ENCODE measurements around the gene ARPP19. TPM values are rescaled to one million over a fixed set of nuclear protein-coding genes. Genes with fewer than 3 reads are reported as not detected.
"Not testable (repeated sequence)": the region's sequence is repeated elsewhere in the genome, so short reads cannot be mapped to it uniquely, and the experiment has no call there.

ARPP19 gene
- total RNA-seq, 1 experiment from 2014 or later = 172 TPM

- CTCF ChIA-PET = interaction anchor here (0.8 kb wide), 1 partner anchor 13 kb away, joined by 3 read pairs; no protein-coding TSS in a partner anchor
- intact Hi-C loops (cut with micrococcal nuclease) = no loop called here
These were observed 50.1 kb downstream of the ARPP19 start for GRCh38 chr15:52518487-52519371.

GRCh38 chr15:52517014-52517413, 51.8 kb downstream of the ARPP19 start:
- no peaks in the 10 kb centered on the region for H3K36me3 Mint-ChIP-seq (ENCODE audit: insufficient read depth, unreplicated experiment)
- H3K27me3 Mint-ChIP-seq (ENCODE audit: insufficient read depth, unreplicated experiment) = no peaks in the 10 kb centered on the region
- CTCF ChIA-PET = no interaction called here
- intact Hi-C loops (cut with micrococcal nuclease) = no loop called here
- no peak overlapping the region for H3K27ac Mint-ChIP-seq (ENCODE audit: low read depth, unreplicated experiment)
- peaks cover 6% of the 10 kb centered on the region for H3K4me1 Mint-ChIP-seq (ENCODE audit: insufficient read depth, unreplicated experiment)
- POLR2A ChIA-PET = interaction anchor here (0.6 kb wide), 1 partner anchor 50 kb away, joined by 3 read pairs; no protein-coding TSS in a partner anchor
- no peak overlapping the region for H3K4me3 Mint-ChIP-seq (ENCODE audit: unreplicated experiment)
- no peak for DNase-seq (ENCODE audit: unreplicated experiment)
- no peaks in the 10 kb centered on the region for H3K9me3 Mint-ChIP-seq (ENCODE audit: unreplicated experiment)
- TF ChIP-seq CTCF (IDR thresholded peaks at IDR 0.05; ENCODE audit: unreplicated experiment) = no peak
- BruUV-seq (replicated peaks) = no TSS peak

More at GRCh38 chr15:52518487-52519371, 50.1 kb downstream of the ARPP19 start:
- DNase-seq (ENCODE audit: unreplicated experiment) = no peak
- Mint-ChIP-seq H3K4me1 (ENCODE audit: insufficient read depth, unreplicated experiment) (peaks cover 16% of the 10 kb centered on the region), H3K27ac (ENCODE audit: low read depth, unreplicated experiment) (no peak overlapping the region), H3K9me3 (ENCODE audit: unreplicated experiment) (no peaks in the 10 kb centered on the region), H3K4me3 (ENCODE audit: unreplicated experiment) (no peak overlapping the region), H3K27me3 (ENCODE audit: insufficient read depth, unreplicated experiment) (no peaks in the 10 kb centered on the region), H3K36me3 (ENCODE audit: insufficient read depth, unreplicated experiment) (no peaks in the 10 kb centered on the region)
- POLR2A ChIA-PET = interaction anchor here (1.5 kb wide), 1 partner anchor 11 kb away, joined by 3 read pairs; no protein-coding TSS in a partner anchor
- no peak for TF ChIP-seq CTCF (IDR thresholded peaks at IDR 0.05; ENCODE audit: unreplicated experiment)
- no TSS peak for BruUV-seq (replicated peaks)

GRCh38 chr15:52515343-52515742, 53.5 kb downstream of the ARPP19 start:
- H3K4me1 Mint-ChIP-seq (ENCODE audit: insufficient read depth, unreplicated experiment) = peaks cover 6% of the 10 kb centered on the region
- no peak overlapping the region for H3K4me3 Mint-ChIP-seq (ENCODE audit: unreplicated experiment)
- no peak overlapping the region for H3K27ac Mint-ChIP-seq (ENCODE audit: low read depth, unreplicated experiment)
- intact Hi-C loops (cut with micrococcal nuclease) = no loop called here
- no peak for TF ChIP-seq CTCF (IDR thresholded peaks at IDR 0.05; ENCODE audit: unreplicated experiment)
- no peak for DNase-seq (ENCODE audit: unreplicated experiment)
- no peaks in the 10 kb centered on the region for H3K36me3 Mint-ChIP-seq (ENCODE audit: insufficient read depth, unreplicated experiment)
- ChIA-PET CTCF (interaction anchor here (1.0 to 1.1 kb wide), 2 partner anchors 10 to 14 kb away, joined by 4 to 6 read pairs; no protein-coding TSS in a partner anchor), POLR2A (interaction anchor here (1.3 kb wide), 1 partner anchor 11 kb away, joined by 3 read pairs; no protein-coding TSS in a partner anchor)
- no peaks in the 10 kb centered on the region for H3K27me3 Mint-ChIP-seq (ENCODE audit: insufficient read depth, unreplicated experiment)
- no TSS peak for BruUV-seq (replicated peaks)
- H3K9me3 Mint-ChIP-seq (ENCODE audit: unreplicated experiment) = no peaks in the 10 kb centered on the region

- no peaks in the 10 kb centered on the region for H3K36me3 Mint-ChIP-seq (ENCODE audit: insufficient read depth, unreplicated experiment)
- no peaks in the 10 kb centered on the region for H3K27me3 Mint-ChIP-seq (ENCODE audit: insufficient read depth, unreplicated experiment)
- no peak overlapping the region for H3K27ac Mint-ChIP-seq (ENCODE audit: low read depth, unreplicated experiment)
- no peak for TF ChIP-seq CTCF (IDR thresholded peaks at IDR 0.05; ENCODE audit: unreplicated experiment)
- H3K4me3 Mint-ChIP-seq (ENCODE audit: unreplicated experiment) = no peak overlapping the region
- BruUV-seq (replicated peaks) = no TSS peak
- POLR2A ChIA-PET = interaction anchor here (1.3 kb wide), 1 partner anchor 10 kb away, joined by 3 read pairs; no protein-coding TSS in a partner anchor
- H3K9me3 Mint-ChIP-seq (ENCODE audit: unreplicated experiment) = no peaks in the 10 kb centered on the region
- intact Hi-C loops (cut with micrococcal nuclease) = no loop called here
- DNase-seq (ENCODE audit: unreplicated experiment) = no peak
- peaks cover 6% of the 10 kb centered on the region for H3K4me1 Mint-ChIP-seq (ENCODE audit: insufficient read depth, unreplicated experiment)
- CTCF ChIA-PET = interaction anchor here (1.0 to 1.1 kb wide), 2 partner anchors 11 to 15 kb away, joined by 4 to 6 read pairs; no protein-coding TSS in a partner anchor
These were observed 54.3 kb downstream of the ARPP19 start for GRCh38 chr15:52514482-52514881.

- BruUV-seq (replicated peaks) = not testable (repeated sequence)
These were observed 56.0 kb downstream of the ARPP19 start for GRCh38 chr15:52512869-52513268.

More at GRCh38 chr15:52512869-52513268, 56.0 kb downstream of the ARPP19 start:
- POLR2A ChIA-PET = interaction anchor here (0.6 kb wide), 1 partner anchor 201 kb away, joined by 3 read pairs; no protein-coding TSS in a partner anchor
- peak overlapping the region; percentile 36 for H3K27ac Mint-ChIP-seq (ENCODE audit: low read depth, unreplicated experiment)
- H3K4me1 Mint-ChIP-seq (ENCODE audit: insufficient read depth, unreplicated experiment); H3K36me3 Mint-ChIP-seq (ENCODE audit: insufficient read depth, unreplicated experiment); H3K4me3 Mint-ChIP-seq (ENCODE audit: unreplicated experiment); H3K27me3 Mint-ChIP-seq (ENCODE audit: insufficient read depth, unreplicated experiment); intact Hi-C loops (cut with micrococcal nuclease); H3K9me3 Mint-ChIP-seq (ENCODE audit: unreplicated experiment): not testable (repeated sequence)
- peak; percentile 27 for DNase-seq (ENCODE audit: unreplicated experiment)
- CTCF ChIA-PET = interaction anchor here (0.9 to 1.1 kb wide), 2 partner anchors 15 to 17 kb away, joined by 4 to 6 read pairs; no protein-coding TSS in a partner anchor
